ENCODE measurements around the gene PTPRA.

GRCh38 chr20:3088031-3088430 is 214.8 kb downstream of the PTPRA start:
- TF ChIP-seq CTCF (CRISPR knock-in tag; IDR thresholded peaks at IDR 0.05) = no peak
- no peak for TF ChIP-seq RXRA (CRISPR knock-in tag; IDR thresholded peaks at IDR 0.05)
- no peak for TF ChIP-seq SIN3A (IDR thresholded peaks at IDR 0.05; ENCODE audit: borderline replicate concordance, low read depth, low read length)
- no peak for TF ChIP-seq ATF2 (CRISPR knock-in tag; IDR thresholded peaks at IDR 0.05)
- TF ChIP-seq MXI1 (IDR thresholded peaks at IDR 0.05; ENCODE audit: borderline replicate concordance, low read depth, low read length) = no peak
